ENCODE data around the gene ZNF284.

DNA sequence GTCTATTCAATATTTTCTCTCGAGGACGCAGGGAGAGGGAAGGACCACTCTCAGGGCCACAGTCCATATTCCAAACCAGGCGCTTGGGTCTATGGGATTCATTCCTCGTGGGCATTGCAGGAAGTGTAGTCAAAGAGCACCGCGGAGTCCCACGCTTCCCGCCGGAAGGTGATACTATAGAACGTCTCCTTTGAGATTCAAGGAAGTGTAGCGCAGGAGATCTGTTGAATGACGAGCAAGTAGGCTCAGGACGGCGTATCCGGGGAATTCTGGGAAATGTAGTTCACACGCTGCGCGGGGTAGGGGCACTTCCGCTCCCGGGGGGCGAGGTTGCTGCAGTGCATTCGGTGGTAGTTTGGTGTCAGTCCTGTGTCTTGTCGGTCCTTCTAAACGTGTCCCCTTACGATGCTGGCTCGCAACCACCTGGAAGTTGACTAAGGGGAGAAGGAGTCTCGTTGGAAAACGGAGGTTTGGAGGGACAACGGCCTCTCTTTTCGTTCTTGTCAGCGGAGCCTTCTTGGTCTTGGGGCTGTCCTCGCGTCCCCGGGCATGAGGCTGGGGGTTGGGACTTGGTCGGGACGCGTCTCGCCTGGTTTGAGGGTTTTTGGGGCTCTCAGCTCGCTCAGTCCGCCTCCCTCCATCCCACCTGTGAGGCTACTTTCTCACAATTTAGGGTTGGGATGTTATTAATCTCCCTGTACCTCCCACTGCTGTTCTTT, at the start of gene ZNF284:
- TF ChIP-seq USF2 (IDR thresholded peaks at IDR 0.05; ENCODE audit: borderline replicate concordance, low read depth, low read length) (no peak), REST (IDR thresholded peaks at IDR 0.05; ENCODE audit: low read depth, low read length) (no peak), CTCF (IDR thresholded peaks at IDR 0.05) (no peak), CHD2 (IDR thresholded peaks at IDR 0.05; ENCODE audit: low read length, partially characterized antibody) (peak; percentile 63), JUND (IDR thresholded peaks at IDR 0.05) (no peak), EZH2phosphoT487 (IDR thresholded peaks at IDR 0.05; ENCODE audit: borderline replicate concordance, low read depth) (no peak)
- TF ChIP-seq, protein P1, sequence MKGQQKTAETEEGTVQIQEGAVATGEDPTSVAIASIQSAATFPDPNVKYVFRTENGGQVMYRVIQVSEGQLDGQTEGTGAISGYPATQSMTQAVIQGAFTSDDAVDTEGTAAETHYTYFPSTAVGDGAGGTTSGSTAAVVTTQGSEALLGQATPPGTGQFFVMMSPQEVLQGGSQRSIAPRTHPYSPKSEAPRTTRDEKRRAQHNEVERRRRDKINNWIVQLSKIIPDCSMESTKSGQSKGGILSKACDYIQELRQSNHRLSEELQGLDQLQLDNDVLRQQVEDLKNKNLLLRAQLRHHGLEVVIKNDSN (IDR thresholded peaks at IDR 0.05; ENCODE audit: borderline replicate concordance, low read depth): no peak

All from SK-N-SH (cell line).